ENCODE results near the gene CST9L.

GRCh38 chr20:23584434-23585199 is 16.3 kb upstream of the CST9L start:
- TF ChIP-seq CTCF (conservative IDR thresholded peaks at IDR 0.05; ENCODE audit: low read depth, low read length): no peak
- TF ChIP-seq EZH2 (IDR thresholded peaks at IDR 0.05; ENCODE audit: low read length, unreplicated experiment): no peak
- TF ChIP-seq EZH2phosphoT487 (IDR thresholded peaks at IDR 0.05; ENCODE audit: borderline replicate concordance, low read length): no peak

All from PC-3 (cell line).